Transverse colon (tissue), 4 donors: Measurements from ENCODE around the gene TMEM106C.

Experiments used
- CTCF ChIP-seq, 5 experiments: fragments of 200-600 bp in 3 of 5; fragments of 450-650 bp in 2 of 5; sonication (generic) in 3 of 5; IDR thresholded peaks; 1 replicate in 2 of 5; 2 replicates in 3 of 5; pipeline ENCODE4 v1.5.1; 2016 to 2017; ENCODE audit warnings: antibody characterized with exemption in 5 of 5, inconsistent platforms in 3 of 5, mild to moderate bottlenecking in 2 of 5, moderate library complexity in 1 of 5
- POLR2AphosphoS5 ChIP-seq, 3 donors: sonication (generic); formaldehyde crosslinking; IDR thresholded peaks; one replicate each; pipeline ENCODE4 v1.6.1; 2016; ENCODE audit warnings: antibody characterized with exemption in 3 of 3

GRCh38 chr12:48002414-48002730, 39.0 kb downstream of the TMEM106C start:
- TF ChIP-seq CTCF (IDR thresholded peaks at IDR 0.05) (no peak), POLR2AphosphoS5 (IDR thresholded peaks at IDR 0.05) (no peak)
